Panc1 (cell line): Measurements from ENCODE around the gene TBCK. TPM values are rescaled to one million over a fixed set of nuclear protein-coding genes. Genes with fewer than 3 reads are reported as not detected.

ENCODE experiments used
- ATAC-seq: fragments of 200-7000 bp; cut with Tn5 transposase; 2 replicates; pipeline ENCODE4 v1.9.1; 2020; ENCODE audit warnings: mild to moderate bottlenecking, moderate library complexity
- BruUV-seq: library from RNA; stranded (reverse); fragments of 400-500 nt; replicated peaks from 2 replicates; lab custom pipeline; 2021; lab: Mats Ljungman, UMichigan
- CTCF ChIA-PET: fragments of 300-600 bp; sonication (Branson Sonifier 250); formaldehyde crosslinking; loops from one replicate; lab custom pipeline; 2022; ENCODE audit warnings: antibody characterized with exemption; lab: Charles Lee
- POLR2A ChIA-PET: fragments of 300-600 bp; sonication (Branson Sonifier 250); formaldehyde crosslinking; loops from one replicate; lab custom pipeline; 2022; ENCODE audit warnings: antibody characterized with exemption; lab: Charles Lee
- DNase-seq: peaks from one replicate; pipeline ENCODE4 v3.0.0-alpha.2; 2010; ENCODE audit warnings: low read depth, low spot score
- H3K27ac ChIP-seq: 2 replicates; pipeline ENCODE4 v1.5.1; 2011; ENCODE audit warnings: mild to moderate bottlenecking, low read length, inconsistent platforms
- H3K27me3 ChIP-seq: fragments of 200-500 bp; sonication (Bioruptor generic); 2 replicates; pipeline ENCODE4 v1.6.0; 2014; ENCODE audit warnings: low read length, inconsistent platforms; ENCODE audit not compliant: control insufficient read depth, insufficient read depth
- H3K36me3 ChIP-seq: fragments of 200-500 bp; sonication (Bioruptor generic); 2 replicates; pipeline ENCODE4 v1.5.1; 2014; ENCODE audit warnings: inconsistent platforms, mild to moderate bottlenecking, low read length, moderate library complexity; ENCODE audit not compliant: control insufficient read depth, insufficient read depth
- H3K4me1 ChIP-seq: 2 replicates; pipeline ENCODE4 v1.5.1; 2011; ENCODE audit warnings: inconsistent platforms, mild to moderate bottlenecking, low read length, moderate library complexity; ENCODE audit not compliant: control insufficient read depth, insufficient read depth
- H3K4me3 ChIP-seq, 2 experiments: 2 replicates each; pipeline ENCODE4 v1.5.1; 2011 to 2012; ENCODE audit warnings: low read depth in 2 of 2, low read length in 2 of 2, mild to moderate bottlenecking in 2 of 2, inconsistent platforms in 1 of 2, moderate library complexity in 1 of 2
- H3K9me3 ChIP-seq: fragments of 200-500 bp; sonication (Bioruptor generic); 2 replicates; pipeline ENCODE4 v1.5.1; 2014; ENCODE audit warnings: low read depth, mild to moderate bottlenecking, inconsistent platforms, low read length, moderate library complexity; ENCODE audit not compliant: control insufficient read depth, insufficient read depth
- POLR2AphosphoS5 ChIP-seq: IDR thresholded peaks from 2 replicates; pipeline ENCODE4 v1.6.1; 2012; ENCODE audit warnings: mild to moderate bottlenecking, low read depth, low read length, moderate library complexity
- SIN3A ChIP-seq: IDR thresholded peaks from 2 replicates; pipeline ENCODE4 v1.6.1; 2012; ENCODE audit warnings: low read depth, mild to moderate bottlenecking, low read length, moderate library complexity, borderline replicate concordance; ENCODE audit not compliant: insufficient read depth
- TCF7L2 ChIP-seq: IDR thresholded peaks from 2 replicates; pipeline ENCODE4 v1.6.1; 2011; ENCODE audit warnings: mild to moderate bottlenecking, low read depth, low read length, inconsistent platforms
- in situ Hi-C: cut with HindIII; loops from 2 replicates; pipeline ENCODE4 v1.10.0; 2016; ENCODE audit warnings: low sequenced_read_pairs, low pct_unique_long_range_greater_than_20kb
- intact Hi-C: fragments of 100-400 bp; cut with micrococcal nuclease; formaldehyde crosslinking; loops from one replicate; pipeline ENCODE4 v1.10.0; 2022; ENCODE audit not compliant: unreplicated experiment
- total RNA-seq: library from RNA; stranded (reverse); gene quantifications from one replicate; pipeline ENCODE4 v1.2.1, GENCODE V29; 2021; ENCODE audit not compliant: unreplicated experiment
- TF ChIP-seq, protein P1 (sequence below), 2 experiments: IDR thresholded peaks; 2 replicates each; pipeline ENCODE4 v1.6.1; 2011 to 2012; ENCODE audit warnings: low read depth in 2 of 2, control low read depth in 1 of 2, low read length in 1 of 2, mild to moderate bottlenecking in 1 of 2, moderate library complexity in 1 of 2; ENCODE audit not compliant: insufficient read depth in 1 of 2
- TF ChIP-seq, protein P2 (sequence below): fragments of 450-650 bp; IDR thresholded peaks from 2 replicates; pipeline ENCODE4 v1.5.1; 2017; ENCODE audit warnings: mild to moderate bottlenecking

TBCK gene
- total RNA-seq, 1 experiment from 2014 or later: 15.1 TPM

GRCh38 chr4:106010761-106011160, 305.2 kb downstream of the TBCK start:
- Histone ChIP-seq H3K4me1 (no peaks in the 10 kb centered on the region), H3K27ac (no peak overlapping the region), H3K9me3 (no peaks in the 10 kb centered on the region), H3K27me3 (no peaks in the 10 kb centered on the region), H3K36me3 (no peaks in the 10 kb centered on the region), H3K4me3 (no peak overlapping the region)
- ChIA-PET POLR2A (no interaction called here), CTCF (no interaction called here)
- ATAC-seq: no peak
- no TSS peak for BruUV-seq
- no peak for TF ChIP-seq TCF7L2
- TF ChIP-seq, protein P1, sequence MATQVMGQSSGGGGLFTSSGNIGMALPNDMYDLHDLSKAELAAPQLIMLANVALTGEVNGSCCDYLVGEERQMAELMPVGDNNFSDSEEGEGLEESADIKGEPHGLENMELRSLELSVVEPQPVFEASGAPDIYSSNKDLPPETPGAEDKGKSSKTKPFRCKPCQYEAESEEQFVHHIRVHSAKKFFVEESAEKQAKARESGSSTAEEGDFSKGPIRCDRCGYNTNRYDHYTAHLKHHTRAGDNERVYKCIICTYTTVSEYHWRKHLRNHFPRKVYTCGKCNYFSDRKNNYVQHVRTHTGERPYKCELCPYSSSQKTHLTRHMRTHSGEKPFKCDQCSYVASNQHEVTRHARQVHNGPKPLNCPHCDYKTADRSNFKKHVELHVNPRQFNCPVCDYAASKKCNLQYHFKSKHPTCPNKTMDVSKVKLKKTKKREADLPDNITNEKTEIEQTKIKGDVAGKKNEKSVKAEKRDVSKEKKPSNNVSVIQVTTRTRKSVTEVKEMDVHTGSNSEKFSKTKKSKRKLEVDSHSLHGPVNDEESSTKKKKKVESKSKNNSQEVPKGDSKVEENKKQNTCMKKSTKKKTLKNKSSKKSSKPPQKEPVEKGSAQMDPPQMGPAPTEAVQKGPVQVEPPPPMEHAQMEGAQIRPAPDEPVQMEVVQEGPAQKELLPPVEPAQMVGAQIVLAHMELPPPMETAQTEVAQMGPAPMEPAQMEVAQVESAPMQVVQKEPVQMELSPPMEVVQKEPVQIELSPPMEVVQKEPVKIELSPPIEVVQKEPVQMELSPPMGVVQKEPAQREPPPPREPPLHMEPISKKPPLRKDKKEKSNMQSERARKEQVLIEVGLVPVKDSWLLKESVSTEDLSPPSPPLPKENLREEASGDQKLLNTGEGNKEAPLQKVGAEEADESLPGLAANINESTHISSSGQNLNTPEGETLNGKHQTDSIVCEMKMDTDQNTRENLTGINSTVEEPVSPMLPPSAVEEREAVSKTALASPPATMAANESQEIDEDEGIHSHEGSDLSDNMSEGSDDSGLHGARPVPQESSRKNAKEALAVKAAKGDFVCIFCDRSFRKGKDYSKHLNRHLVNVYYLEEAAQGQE (IDR thresholded peaks at IDR 0.05; ENCODE audit: insufficient read depth in 1 of 2, low read depth in 2 of 2, low read length in 1 of 2): no peak
- TF ChIP-seq POLR2AphosphoS5: no peak
- TF ChIP-seq, protein P2, sequence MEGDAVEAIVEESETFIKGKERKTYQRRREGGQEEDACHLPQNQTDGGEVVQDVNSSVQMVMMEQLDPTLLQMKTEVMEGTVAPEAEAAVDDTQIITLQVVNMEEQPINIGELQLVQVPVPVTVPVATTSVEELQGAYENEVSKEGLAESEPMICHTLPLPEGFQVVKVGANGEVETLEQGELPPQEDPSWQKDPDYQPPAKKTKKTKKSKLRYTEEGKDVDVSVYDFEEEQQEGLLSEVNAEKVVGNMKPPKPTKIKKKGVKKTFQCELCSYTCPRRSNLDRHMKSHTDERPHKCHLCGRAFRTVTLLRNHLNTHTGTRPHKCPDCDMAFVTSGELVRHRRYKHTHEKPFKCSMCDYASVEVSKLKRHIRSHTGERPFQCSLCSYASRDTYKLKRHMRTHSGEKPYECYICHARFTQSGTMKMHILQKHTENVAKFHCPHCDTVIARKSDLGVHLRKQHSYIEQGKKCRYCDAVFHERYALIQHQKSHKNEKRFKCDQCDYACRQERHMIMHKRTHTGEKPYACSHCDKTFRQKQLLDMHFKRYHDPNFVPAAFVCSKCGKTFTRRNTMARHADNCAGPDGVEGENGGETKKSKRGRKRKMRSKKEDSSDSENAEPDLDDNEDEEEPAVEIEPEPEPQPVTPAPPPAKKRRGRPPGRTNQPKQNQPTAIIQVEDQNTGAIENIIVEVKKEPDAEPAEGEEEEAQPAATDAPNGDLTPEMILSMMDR: no peak
- no peak for TF ChIP-seq SIN3A
- intact Hi-C loops (no loop called here), in situ Hi-C loops (no loop called here)
- no peak for DNase-seq

DNA sequence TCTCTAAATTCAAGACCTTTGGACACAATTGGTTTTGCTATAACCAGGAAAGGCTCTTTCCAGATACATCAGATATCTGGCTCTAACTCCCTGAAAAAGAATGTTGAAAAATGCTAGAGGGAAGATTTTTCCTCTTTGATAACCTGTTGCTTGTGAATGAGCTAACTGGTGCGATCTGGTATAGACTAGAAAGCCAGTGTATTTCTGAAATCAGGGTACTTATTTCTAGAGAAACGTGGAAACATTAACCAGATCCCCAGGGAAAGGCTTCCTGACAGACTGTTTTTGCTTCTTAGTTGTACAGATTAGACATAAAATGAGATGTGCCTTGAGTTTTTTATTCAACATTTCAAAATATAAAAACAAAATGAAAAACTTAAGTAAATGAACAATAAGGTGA, 313.0 kb downstream of the TBCK start:
- in situ Hi-C loops (no loop called here), intact Hi-C loops (no loop called here)
- H3K27me3 ChIP-seq: no peaks in the 10 kb centered on the region; the same call in 1 of the 2 replicates
- H3K36me3 ChIP-seq: no peaks in the 10 kb centered on the region
- no peak for TF ChIP-seq POLR2AphosphoS5
- TF ChIP-seq, protein P2: no peak
- DNase-seq: no peak
- no peaks in the 10 kb centered on the region for H3K9me3 ChIP-seq
- CTCF ChIA-PET: no interaction called here
- no peak overlapping the region for H3K4me3 ChIP-seq
- BruUV-seq: no TSS peak
- no peaks in the 10 kb centered on the region for H3K4me1 ChIP-seq
- POLR2A ChIA-PET: no interaction called here
- no peak overlapping the region for H3K27ac ChIP-seq
- no peak for ATAC-seq
